ENCODE data around the gene ADSS1.
"Not testable (repeated sequence)": the region's sequence is repeated elsewhere in the genome, so short reads cannot be mapped to it uniquely, and the experiment has no call there.

Gene ADSS1

GRCh38 chr14:104734601-104734990, 10.6 kb downstream of the ADSS1 start:
- no peak for DNase-seq

- no peak for DNase-seq
These were observed 11.2 kb downstream of the ADSS1 start for GRCh38 chr14:104734991-104735779.

GRCh38 chr14:104735830-104736642, 12.0 kb downstream of the ADSS1 start:
- no peak for DNase-seq

GRCh38 chr14:104738375-104739019, 14.5 kb downstream of the ADSS1 start:
- DNase-seq, result no peak

GRCh38 chr14:104739026-104739425, 15.0 kb downstream of the ADSS1 start:
- DNase-seq, result no peak

GRCh38 chr14:104739546-104740516, 15.8 kb downstream of the ADSS1 start:
- no peak for DNase-seq

- DNase-seq, result no peak
These were observed 17.2 kb downstream of the ADSS1 start for GRCh38 chr14:104741108-104741802.

GRCh38 chr14:104741803-104742251, 17.8 kb downstream of the ADSS1 start:
- DNase-seq, result no peak

GRCh38 chr14:104742586-104743455, 18.8 kb downstream of the ADSS1 start:
- no peak for DNase-seq

- DNase-seq, result no peak
These were observed 19.7 kb downstream of the ADSS1 start for GRCh38 chr14:104743461-104744380.

GRCh38 chr14:104744484-104744883, 20.5 kb downstream of the ADSS1 start:
- DNase-seq, result no peak

GRCh38 chr14:104745431-104745830, 21.4 kb downstream of the ADSS1 start:
- no peak for DNase-seq

- no peak for DNase-seq
These were observed 22.1 kb downstream of the ADSS1 start for GRCh38 chr14:104746071-104746545.

GRCh38 chr14:104746934-104747481, 23.0 kb downstream of the ADSS1 start:
- no peak for DNase-seq

- DNase-seq, result no peak
These were observed 23.8 kb downstream of the ADSS1 start for GRCh38 chr14:104747876-104748275.

GRCh38 chr14:104749111-104749649, 25.2 kb downstream of the ADSS1 start:
- no peak for DNase-seq

GRCh38 chr14:104750056-104750752, 26.2 kb downstream of the ADSS1 start:
- no peak for DNase-seq

- DNase-seq, result not testable (repeated sequence)
These were observed 26.7 kb downstream of the ADSS1 start for GRCh38 chr14:104750753-104751057.

Measured in GOT3 (cell line).